Measurements from ENCODE around the gene PRDM15.

The PRDM15 gene

GRCh38 chr21:41879190-41879998, at the start of gene PRDM15:
Gene PRDM15 (minus strand): TSS chr21:41879344. CDS start chr21:41860363, 18,981 bp downstream.
- peak within 1 kb of the TSS; percentile 97 for H3K27ac Mint-ChIP-seq

DNA sequence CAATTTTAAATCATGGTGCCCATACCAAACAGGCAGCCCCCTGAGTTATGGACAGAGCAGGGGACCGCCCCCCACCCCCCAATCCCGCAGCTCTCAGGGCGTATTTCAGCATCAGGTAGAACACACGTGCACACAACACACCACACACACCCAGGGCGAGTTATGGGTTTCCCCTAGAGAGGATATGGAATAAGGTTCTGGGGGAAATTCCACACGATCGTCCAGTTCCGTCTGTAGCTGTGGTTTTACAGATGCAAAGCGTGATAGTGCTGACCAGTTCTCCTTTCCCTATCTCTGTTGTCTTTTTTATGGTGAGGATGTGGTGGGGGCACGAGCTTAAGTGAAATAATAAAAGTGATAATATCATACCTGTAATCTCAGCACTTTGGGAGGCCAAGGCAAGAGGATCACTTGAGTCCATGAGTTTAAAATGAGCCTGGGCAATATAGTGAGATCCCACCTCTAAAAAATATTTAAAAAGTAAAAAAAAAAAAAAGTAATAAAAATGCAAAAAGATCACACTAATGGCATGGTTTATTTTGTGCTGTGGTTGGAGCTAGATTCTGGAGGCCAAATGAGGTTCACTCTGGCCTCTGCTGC, 49.6 kb upstream of the PRDM15 start:
- H3K4me1 Mint-ChIP-seq = peaks cover 60% of the 10 kb centered on the region
- H3K36me3 Mint-ChIP-seq = no peaks in the 10 kb centered on the region
- H3K4me3 Mint-ChIP-seq = no peak overlapping the region
- H3K27me3 Mint-ChIP-seq = no peaks in the 10 kb centered on the region
- no peaks in the 10 kb centered on the region for H3K9me3 Mint-ChIP-seq
- no peak overlapping the region for H3K27ac Mint-ChIP-seq

More at GRCh38 chr21:41879190-41879998, at the start of gene PRDM15:
- Mint-ChIP-seq H3K27me3 (no peaks in the 10 kb centered on the region), H3K9me3 (no peaks in the 10 kb centered on the region), H3K4me3 (peak within 1 kb of the TSS; percentile 91), H3K36me3 (peaks cover 3% of the 10 kb centered on the region), H3K4me1 (peaks cover 38% of the 10 kb centered on the region)

GRCh38 chr21:41927727-41928409, 48.7 kb upstream of the PRDM15 start:
- no peaks in the 10 kb centered on the region for H3K9me3 Mint-ChIP-seq
- no peaks in the 10 kb centered on the region for H3K36me3 Mint-ChIP-seq
- peak overlapping the region; percentile 54 for H3K4me3 Mint-ChIP-seq
- peaks cover 61% of the 10 kb centered on the region for H3K4me1 Mint-ChIP-seq
- H3K27me3 Mint-ChIP-seq = no peaks in the 10 kb centered on the region
- peak overlapping the region; percentile 30 for H3K27ac Mint-ChIP-seq

DNA sequence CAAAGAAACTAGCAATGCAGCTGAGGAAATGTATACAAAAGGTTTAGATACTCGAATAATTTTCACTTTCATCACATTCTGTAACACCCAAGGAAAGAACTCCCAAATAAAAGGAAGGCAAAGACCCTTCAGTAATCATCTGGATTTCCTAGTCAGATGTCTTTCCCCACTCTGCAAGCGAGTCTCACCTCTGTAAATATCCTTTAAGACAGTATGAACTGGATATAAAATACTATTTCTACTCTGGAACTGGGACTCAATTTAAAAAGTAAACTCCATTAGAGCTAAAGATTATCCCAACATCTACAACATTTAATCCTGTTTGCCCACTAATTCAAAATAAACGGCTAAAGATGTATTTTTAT, 47.6 kb upstream of the PRDM15 start:
- Mint-ChIP-seq H3K27ac (peak overlapping the region; percentile 97), H3K4me3 (peak overlapping the region; percentile 88), H3K4me1 (peaks cover 58% of the 10 kb centered on the region), H3K36me3 (no peaks in the 10 kb centered on the region), H3K27me3 (no peaks in the 10 kb centered on the region), H3K9me3 (no peaks in the 10 kb centered on the region)

- Mint-ChIP-seq H3K36me3 (no peaks in the 10 kb centered on the region), H3K9me3 (no peaks in the 10 kb centered on the region), H3K4me1 (peaks cover 60% of the 10 kb centered on the region), H3K27me3 (no peaks in the 10 kb centered on the region), H3K4me3 (peak overlapping the region; percentile 88), H3K27ac (peak overlapping the region; percentile 97)
Measured at GRCh38 chr21:41926117-41926806, 47.1 kb upstream of the PRDM15 start.

DNA sequence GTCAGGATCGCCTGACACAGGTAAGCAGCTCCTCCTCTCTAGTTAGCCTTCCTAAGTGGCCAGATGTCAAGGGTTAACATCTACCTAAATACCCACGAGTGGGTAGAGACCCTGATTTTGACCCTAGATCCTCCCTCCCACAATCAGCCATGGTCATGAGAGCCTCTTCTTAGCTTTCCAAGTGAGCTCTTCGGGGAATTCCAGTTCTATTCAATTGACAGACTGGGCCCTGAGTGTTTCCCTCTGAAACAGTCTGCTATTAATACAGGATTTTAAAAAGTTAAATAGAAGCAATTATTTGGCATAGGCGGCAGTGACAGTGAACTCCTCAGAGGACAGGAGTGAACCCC, 46.6 kb upstream of the PRDM15 start:
- peak overlapping the region; percentile 88 for H3K4me3 Mint-ChIP-seq
- H3K36me3 Mint-ChIP-seq = no peaks in the 10 kb centered on the region
- H3K27ac Mint-ChIP-seq = peak overlapping the region; percentile 97
- no peaks in the 10 kb centered on the region for H3K27me3 Mint-ChIP-seq
- no peaks in the 10 kb centered on the region for H3K9me3 Mint-ChIP-seq
- H3K4me1 Mint-ChIP-seq = peaks cover 60% of the 10 kb centered on the region

DNA sequence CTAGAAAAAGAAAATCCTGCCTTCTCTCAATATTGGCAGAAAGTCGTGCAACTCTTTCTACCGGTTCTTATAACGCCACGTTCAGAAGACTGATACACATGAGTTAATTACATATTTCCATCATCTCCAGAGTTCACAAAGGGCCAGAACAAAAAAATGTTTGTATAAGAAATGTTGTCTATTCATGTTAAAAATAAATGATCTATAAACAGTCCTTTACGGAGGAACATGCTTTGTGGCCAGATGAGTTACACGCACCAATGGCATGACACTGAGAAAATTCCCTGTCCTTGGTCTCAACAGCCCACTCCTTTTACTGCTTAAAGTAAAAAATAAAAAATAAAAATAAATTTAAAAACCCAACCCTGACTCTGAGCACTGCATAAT, 45.2 kb upstream of the PRDM15 start:
- Mint-ChIP-seq H3K4me1 (peaks cover 60% of the 10 kb centered on the region), H3K27me3 (no peaks in the 10 kb centered on the region), H3K27ac (no peak overlapping the region), H3K4me3 (peak overlapping the region; percentile 88), H3K36me3 (no peaks in the 10 kb centered on the region), H3K9me3 (no peaks in the 10 kb centered on the region)

- Mint-ChIP-seq H3K27me3 (no peaks in the 10 kb centered on the region), H3K27ac (peak overlapping the region; percentile 52), H3K4me1 (peaks cover 60% of the 10 kb centered on the region), H3K4me3 (peak overlapping the region; percentile 56), H3K9me3 (no peaks in the 10 kb centered on the region), H3K36me3 (no peaks in the 10 kb centered on the region)
Measured at GRCh38 chr21:41923631-41924367, 44.7 kb upstream of the PRDM15 start.

GRCh38 chr21:41923186-41923585, 44.0 kb upstream of the PRDM15 start:
- Mint-ChIP-seq H3K27ac (peak overlapping the region; percentile 52), H3K27me3 (no peaks in the 10 kb centered on the region), H3K9me3 (no peaks in the 10 kb centered on the region), H3K4me3 (peak overlapping the region; percentile 56), H3K36me3 (peaks cover under 1% of the 10 kb centered on the region), H3K4me1 (peaks cover 56% of the 10 kb centered on the region)

DNA sequence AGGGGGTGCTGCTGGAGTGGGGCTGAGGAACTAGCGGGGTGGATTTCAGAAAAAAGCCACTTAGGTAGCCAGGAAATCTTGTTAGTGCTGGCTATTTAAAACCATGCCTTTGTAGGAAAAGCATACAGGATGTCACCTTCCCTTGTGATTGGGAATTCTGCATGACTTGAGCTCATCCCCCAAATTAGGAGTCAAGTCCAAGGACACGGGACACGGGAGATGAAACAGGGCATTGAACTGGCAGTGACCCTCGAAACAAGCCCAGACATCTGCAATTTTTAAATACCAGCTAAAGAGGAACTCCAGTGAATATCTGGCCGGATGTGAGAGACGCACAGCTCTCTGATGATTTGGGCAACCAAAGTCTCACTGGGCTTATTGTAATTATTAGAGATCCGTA, 41.9 kb upstream of the PRDM15 start:
- peaks cover 35% of the 10 kb centered on the region for H3K4me1 Mint-ChIP-seq
- peaks cover 2% of the 10 kb centered on the region for H3K36me3 Mint-ChIP-seq
- no peak overlapping the region for H3K4me3 Mint-ChIP-seq
- H3K27me3 Mint-ChIP-seq = no peaks in the 10 kb centered on the region
- H3K9me3 Mint-ChIP-seq = no peaks in the 10 kb centered on the region
- H3K27ac Mint-ChIP-seq = no peak overlapping the region

- H3K36me3 Mint-ChIP-seq = peaks cover 2% of the 10 kb centered on the region
Measured at GRCh38 chr21:41920476-41920875, 41.3 kb upstream of the PRDM15 start.

DNA sequence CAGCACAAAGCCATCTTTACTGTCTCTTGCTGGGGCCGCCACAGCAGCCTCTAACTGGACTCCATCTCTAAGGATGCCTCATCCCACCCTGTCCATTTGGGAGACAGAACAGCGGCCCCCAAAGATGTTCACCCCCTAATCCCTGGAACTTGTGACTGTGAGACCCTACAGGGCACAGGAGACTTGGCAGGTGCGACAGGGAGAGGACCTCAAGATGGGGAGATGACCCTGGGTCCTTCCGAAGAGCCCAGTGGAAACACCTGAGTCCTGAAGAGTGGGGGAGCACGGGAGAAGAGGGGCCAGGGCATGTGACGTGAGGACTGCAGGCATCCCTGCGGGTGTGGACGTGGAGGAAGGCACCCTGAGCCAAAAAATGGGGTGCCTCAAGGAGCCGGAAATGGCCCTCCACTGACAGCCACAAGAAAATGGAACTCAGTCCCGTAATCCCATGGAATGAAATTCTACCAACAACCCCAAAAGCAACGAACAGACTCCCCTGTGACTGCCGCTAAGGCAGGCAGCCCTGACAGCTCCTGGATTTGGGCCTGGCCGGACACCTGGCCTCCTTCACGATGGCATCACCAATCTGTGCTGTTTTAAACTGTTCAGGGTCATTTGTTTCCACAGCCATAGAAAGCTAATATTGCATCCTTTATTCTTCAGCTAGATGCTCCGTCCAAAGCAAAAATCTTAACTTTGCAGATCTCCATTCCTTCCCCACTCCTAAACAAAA, 40.7 kb upstream of the PRDM15 start:
- no peak overlapping the region for H3K4me3 Mint-ChIP-seq
- no peaks in the 10 kb centered on the region for H3K27me3 Mint-ChIP-seq
- H3K4me1 Mint-ChIP-seq = peaks cover 25% of the 10 kb centered on the region
- H3K36me3 Mint-ChIP-seq = peaks cover 2% of the 10 kb centered on the region
- H3K9me3 Mint-ChIP-seq = no peaks in the 10 kb centered on the region
- no peak overlapping the region for H3K27ac Mint-ChIP-seq

More at GRCh38 chr21:41920476-41920875, 41.3 kb upstream of the PRDM15 start:
- no peaks in the 10 kb centered on the region for H3K9me3 Mint-ChIP-seq
- no peak overlapping the region for H3K4me3 Mint-ChIP-seq
- peaks cover 29% of the 10 kb centered on the region for H3K4me1 Mint-ChIP-seq
- peak overlapping the region; percentile 23 for H3K27ac Mint-ChIP-seq
- no peaks in the 10 kb centered on the region for H3K27me3 Mint-ChIP-seq

GRCh38 chr21:41918561-41919358, 39.6 kb upstream of the PRDM15 start:
- Mint-ChIP-seq H3K4me1 (peaks cover 14% of the 10 kb centered on the region), H3K4me3 (no peak overlapping the region), H3K9me3 (no peaks in the 10 kb centered on the region), H3K27ac (no peak overlapping the region), H3K27me3 (no peaks in the 10 kb centered on the region), H3K36me3 (peaks cover 2% of the 10 kb centered on the region)

- peaks cover 4% of the 10 kb centered on the region for H3K4me1 Mint-ChIP-seq
Measured at GRCh38 chr21:41917531-41917930, 38.4 kb upstream of the PRDM15 start.

More at GRCh38 chr21:41917531-41917930, 38.4 kb upstream of the PRDM15 start:
- Mint-ChIP-seq H3K36me3 (peaks cover 2% of the 10 kb centered on the region), H3K9me3 (no peaks in the 10 kb centered on the region), H3K27ac (no peak overlapping the region), H3K4me3 (no peak overlapping the region), H3K27me3 (no peaks in the 10 kb centered on the region)
